GM12878 (cell line): ENCODE measurements around the gene NIN. TPM values are rescaled to one million over a fixed set of nuclear protein-coding genes. Genes with fewer than 3 reads are reported as not detected.
A peak's percentile ranks its signal among the peaks of the same experiment; 100 is the strongest.

Experiments
- ATAC-seq: fragments of 200-7000 bp; cut with Tn5 transposase; 3 replicates; pipeline ENCODE4 v1.9.1; 2020; ENCODE audit warnings: mild to moderate bottlenecking, moderate library complexity
- BruUV-seq: library from RNA; stranded (reverse); fragments of 400-500 nt; replicated peaks from 2 replicates; lab custom pipeline; 2021; lab: Mats Ljungman, UMichigan
- CTCF ChIA-PET: fragments of 300-600 bp; sonication (Branson Sonifier 250); formaldehyde crosslinking; extraction: SDS; loops from one replicate; lab custom pipeline; 2021; ENCODE audit warnings: inconsistent platforms; lab: Yijun Ruan, JAX
- POLR2A ChIA-PET: fragments of 350-600 bp; formaldehyde crosslinking; extraction: SDS; loops from one replicate; lab custom pipeline; 2021; ENCODE audit warnings: inconsistent platforms; lab: Charles Lee
- RAD21 ChIA-PET: fragments of 300-600 bp; sonication (Branson Sonifier 250); formaldehyde crosslinking; loops from one replicate; lab custom pipeline; 2023; ENCODE audit warnings: antibody characterized with exemption; ENCODE audit not compliant: unreplicated experiment; lab: Charles Lee
- SMC1A ChIA-PET: fragments of 300-600 bp; sonication (Branson Sonifier 250); formaldehyde crosslinking; loops from one replicate; lab custom pipeline; 2023; ENCODE audit not compliant: unreplicated experiment, uncharacterized antibody; lab: Charles Lee
- DNase-seq: peaks from one replicate; pipeline ENCODE4 v3.0.0-alpha.2; 2011; ENCODE audit warnings: low read depth, low spot score
- FAIRE-seq: peaks from 3 replicates; lab custom pipeline; 2011; peaks lifted over from hg19 to GRCh38; lab: Jason Lieb, UNC
- H2AFZ ChIP-seq: 2 replicates; pipeline ENCODE4 v1.6.0; 2011; ENCODE audit warnings: low read depth, low read length, control low read depth; ENCODE audit not compliant: control insufficient read depth
- H3K27ac ChIP-seq: 2 replicates; pipeline ENCODE4 v1.5.1; 2011; ENCODE audit warnings: control low read depth; ENCODE audit not compliant: control insufficient read depth, insufficient read depth
- H3K27me3 ChIP-seq, 2 experiments: replicated peaks in 1 of 2; 2 replicates each; pipeline versions ENCODE4 v1.6.0 to v1.6.1; 2011; ENCODE audit warnings: low read length in 1 of 2; ENCODE audit not compliant: control insufficient read depth in 2 of 2, insufficient read depth in 2 of 2
- H3K36me3 ChIP-seq, 2 experiments: 2 replicates each; pipeline ENCODE4 v1.5.1; 2011; ENCODE audit warnings: low read length in 1 of 2; ENCODE audit not compliant: control insufficient read depth in 2 of 2, insufficient read depth in 2 of 2
- H3K4me1 ChIP-seq: 2 replicates; pipeline ENCODE4 v1.6.1; 2011; ENCODE audit warnings: mild to moderate bottlenecking, low read length, moderate library complexity, mixed read lengths; ENCODE audit not compliant: control insufficient read depth, insufficient read depth
- H3K4me2 ChIP-seq: 2 replicates; pipeline ENCODE4 v1.6.0; 2011; ENCODE audit warnings: control low read depth; ENCODE audit not compliant: control insufficient read depth, insufficient read depth
- H3K4me3 ChIP-seq: fragments of 200-600 bp; sonication (generic); 2 replicates; pipeline ENCODE4 v1.5.1; 2016
- H3K79me2 ChIP-seq: 2 replicates; pipeline ENCODE4 v1.6.0; 2011; ENCODE audit warnings: low read length; ENCODE audit not compliant: control insufficient read depth, insufficient read depth
- H3K9ac ChIP-seq: 2 replicates; pipeline ENCODE4 v1.8.0; 2011; ENCODE audit warnings: low read length, control low read depth, mixed read lengths; ENCODE audit not compliant: control insufficient read depth, insufficient read depth
- H3K9me3 ChIP-seq: replicated peaks from 3 replicates; pipeline ENCODE4 v1.5.1; 2011; ENCODE audit warnings: mild to moderate bottlenecking, low read length; ENCODE audit not compliant: control insufficient read depth, insufficient read depth
- H4K20me1 ChIP-seq: 2 replicates; pipeline ENCODE4 v1.6.0; 2011; ENCODE audit not compliant: control insufficient read depth, insufficient read depth
- ESRRA ChIP-seq: IDR thresholded peaks from 2 replicates; pipeline ENCODE4 v1.6.1; 2012; ENCODE audit warnings: mild to moderate bottlenecking, low read length, improper control_type of control experiment
- EZH2 ChIP-seq: IDR thresholded peaks from 2 replicates; pipeline ENCODE4 v1.6.1; 2012; ENCODE audit warnings: low read depth, mild to moderate bottlenecking, control low read depth, inconsistent platforms, low read length, borderline replicate concordance; ENCODE audit not compliant: control insufficient read depth
- GABPA ChIP-seq: IDR thresholded peaks from 2 replicates; pipeline ENCODE4 v1.6.1; 2014; ENCODE audit warnings: antibody characterized with exemption, low read depth, mild to moderate bottlenecking, inconsistent platforms
- ZZZ3 ChIP-seq: IDR thresholded peaks from 2 replicates; pipeline ENCODE4 v1.6.1; 2011; ENCODE audit warnings: low read depth; ENCODE audit not compliant: control insufficient read depth, insufficient read length
- WGBS: methylation state at CpG from one replicate; pipeline ENCODE4 v1.1.6; 2016; ENCODE audit warnings: low lambda C conversion rate; ENCODE audit not compliant: insufficient replicate concordance, insufficient coverage; ENCODE audit errors: missing lambda C conversion rate; 5-methylcytosine and 5-hydroxymethylcytosine counted together
- in situ Hi-C: fragments of 300-500 bp; cut with MboI; formaldehyde crosslinking; loops from 9 replicates; pipeline ENCODE4 v1.14.3; 2018; ENCODE audit warnings: mixed read lengths
- intact Hi-C: fragments of 100-400 bp; cut with micrococcal nuclease; formaldehyde crosslinking; loops from one replicate; pipeline ENCODE4 v1.14.2; 2022; ENCODE audit not compliant: unreplicated experiment
- polyA plus RNA-seq, 11 experiments: library from polyadenylated mRNA; depleted of rRNA in 4 of 11; unstranded in 6 of 11; stranded (reverse) in 5 of 11; fragments of >200 nt; fragmentation: Nextera tagmentation in 4 of 11; fragmentation: Illumina TruSeq in 1 of 11; extraction: Ambion mirVana in 4 of 11; extraction: Trizol in 1 of 11; gene quantifications; 1 replicate in 1 of 11; 2 replicates in 10 of 11; pipeline versions ENCODE4 v1.2.1 to v1.2.3, GENCODE V29; 2011 to 2016; ENCODE audit warnings: inconsistent platforms in 2 of 11, missing spikeins in 2 of 11, low read depth in 1 of 11
- total RNA-seq, 4 experiments: library from RNA; depleted of rRNA in 3 of 4; stranded (reverse); fragments of >200 nt in 3 of 4; fragmentation: Illumina TruSeq in 1 of 4; extraction: Trizol in 1 of 4; gene quantifications; 2 replicates each; pipeline versions ENCODE4 v1.2.1 to v1.2.3, GENCODE V29; 2013 to 2021

The NIN gene
- total and polyA plus RNA-seq, 10 of the 15 experiments (the other 5 are each of a cell fraction or from before 2014, with no cell fraction given) = 16.2 to 135 (median 70.3) TPM

GRCh38 chr14:50797250-50798047 is 33.5 kb downstream of the NIN start:
- Histone ChIP-seq H3K27ac (peak overlapping the region; percentile 36), H3K27me3 (no peaks in the 10 kb centered on the region), H3K36me3 (peaks cover 7 to 26% of the 10 kb centered on the region in 2 experiments), H3K4me1 (peaks cover 61% of the 10 kb centered on the region), H3K4me2 (peak overlapping the region; percentile 59), H3K9ac (no peak overlapping the region), H3K79me2 (peaks cover 60% of the 10 kb centered on the region), H4K20me1 (no peaks in the 10 kb centered on the region), H2AFZ (no peak overlapping the region), H3K9me3 (no peaks in the 10 kb centered on the region), H3K4me3 (peak overlapping the region; percentile 10; the same call in 1 of the 2 replicates)
- ChIA-PET CTCF (interaction anchor here (1.0 to 20.1 kb wide), 7 partner anchors 9 to 200 kb away, joined by 3 to 237 read pairs (median 4); partner anchors contain the start of gene NIN), RAD21 (interaction anchor here (1.0 to 1.6 kb wide), 3 partner anchors 23 to 63 kb away, joined by 3 to 6 read pairs (median 3); no protein-coding TSS in a partner anchor), POLR2A (interaction anchor here (0.6 to 1.1 kb wide), 4 partner anchors 9 to 30 kb away, joined by 3 read pairs; no protein-coding TSS in a partner anchor), SMC1A (interaction anchor here (0.6 to 17.3 kb wide), 7 partner anchors 10 to 1228 kb away, joined by 3 to 360 read pairs (median 4); partner anchors contain the start of gene NIN)
- TF ChIP-seq GABPA (no peak), ESRRA (no peak), ZZZ3 (no peak), EZH2 (no peak)
- ATAC-seq (peak; percentile 12; the same call in 1 of the 3 replicates), DNase-seq (no peak), FAIRE-seq (no peak)
- in situ Hi-C loops = no loop called here
- WGBS = 32% methylated on average over 6 of the region's 6 CpGs
- intact Hi-C loops = no loop called here
- BruUV-seq = no TSS peak
